ENCODE data around the gene RBM44.

GRCh38 chr2:237833546-237833945 lies 35.0 kb downstream of the RBM44 start:
- TF ChIP-seq EZH2 (IDR thresholded peaks at IDR 0.05; ENCODE audit: low read length, unreplicated experiment) (no peak), CTCF (conservative IDR thresholded peaks at IDR 0.05; ENCODE audit: low read depth, low read length) (no peak)
